Measurements from ENCODE around the gene APBA2.

GRCh38 chr15:28901587-28901980 is 15.8 kb downstream of the APBA2 start:
- no peak for TF ChIP-seq ZFP3 (tag by site-specific recombination; IDR thresholded peaks at IDR 0.05; ENCODE audit: low read depth)
- TF ChIP-seq ELK4 (IDR thresholded peaks at IDR 0.05; ENCODE audit: borderline replicate concordance, low read depth, low read length), result no peak
- TF ChIP-seq KLF1 (tag by site-specific recombination; IDR thresholded peaks at IDR 0.05), result no peak
- TF ChIP-seq ZNF561 (tag by site-specific recombination; IDR thresholded peaks at IDR 0.05; ENCODE audit: borderline replicate concordance), result no peak
- no peak for TF ChIP-seq ZNF621 (tag by site-specific recombination; IDR thresholded peaks at IDR 0.05)
- no peak for TF ChIP-seq ZSCAN5A (tag by site-specific recombination; IDR thresholded peaks at IDR 0.05)
- no peak for TF ChIP-seq CTCF (tag by site-specific recombination; IDR thresholded peaks at IDR 0.05)
- TF ChIP-seq ZNF658 (tag by site-specific recombination; IDR thresholded peaks at IDR 0.05), result no peak
- no peak for TF ChIP-seq ZNF138 (tag by site-specific recombination; IDR thresholded peaks at IDR 0.05; ENCODE audit: borderline replicate concordance)
- TF ChIP-seq ZBTB21 (tag by site-specific recombination; IDR thresholded peaks at IDR 0.05), result no peak
